Coronary artery (tissue), 2 donors: ENCODE results near the gene TLE3.

Experiments used
- DNase-seq: peaks from one replicate; pipeline ENCODE4 v3.0.0-alpha.2; 2017; ENCODE audit warnings: low spot score
- H3K27ac ChIP-seq, 2 donors: fragments of 200-600 bp; sonication (generic); one replicate each; pipeline ENCODE4 v1.5.1; 2016 to 2019
- H3K4me3 ChIP-seq: fragments of 200-600 bp; sonication (generic); 2 replicates; pipeline ENCODE4 v1.5.1; 2016; ENCODE audit warnings: mild to moderate bottlenecking, moderate library complexity
- TF ChIP-seq, protein P1 (sequence below): fragments of 200-600 bp; sonication (generic); IDR thresholded peaks from one replicate; pipeline ENCODE4 v1.5.1; 2019; ENCODE audit warnings: antibody characterized with exemption

TLE3 gene

DNA sequence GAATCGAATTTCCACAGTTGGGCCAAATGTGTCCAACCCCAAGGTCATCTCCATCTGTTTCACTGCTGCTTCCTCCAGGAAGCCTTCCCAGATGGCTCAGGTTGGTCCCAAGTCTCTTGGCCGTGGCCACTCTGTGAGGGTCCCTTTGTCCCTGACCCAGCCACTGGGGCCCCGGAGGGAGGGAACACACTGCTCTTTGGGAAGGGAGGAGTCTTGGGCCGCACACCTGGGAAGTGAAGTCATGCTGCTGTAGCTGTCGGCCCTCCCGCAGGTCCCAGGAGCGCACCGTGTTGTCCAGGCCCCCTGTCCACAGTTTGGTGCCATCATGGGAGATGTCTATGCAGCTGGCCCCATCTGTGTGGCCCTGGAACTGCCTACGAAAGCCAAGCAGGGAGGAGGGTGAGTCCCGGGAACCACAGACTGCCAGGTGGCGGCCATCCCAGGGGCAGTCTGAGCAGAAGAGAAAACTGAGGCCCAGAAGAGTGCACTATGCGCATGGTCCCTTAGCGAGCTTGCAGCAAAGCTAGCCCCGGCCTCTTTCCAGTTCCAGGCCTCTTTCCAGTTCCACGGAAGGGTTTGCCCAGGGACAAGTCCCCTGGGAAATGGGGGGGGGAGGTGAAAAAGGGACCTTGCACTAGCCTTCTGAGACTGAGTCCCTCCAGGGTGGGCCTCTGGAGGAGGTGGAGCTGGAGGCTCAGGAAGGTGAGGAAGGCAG, 44.6 kb downstream of the TLE3 start:
- TF ChIP-seq, protein P1, sequence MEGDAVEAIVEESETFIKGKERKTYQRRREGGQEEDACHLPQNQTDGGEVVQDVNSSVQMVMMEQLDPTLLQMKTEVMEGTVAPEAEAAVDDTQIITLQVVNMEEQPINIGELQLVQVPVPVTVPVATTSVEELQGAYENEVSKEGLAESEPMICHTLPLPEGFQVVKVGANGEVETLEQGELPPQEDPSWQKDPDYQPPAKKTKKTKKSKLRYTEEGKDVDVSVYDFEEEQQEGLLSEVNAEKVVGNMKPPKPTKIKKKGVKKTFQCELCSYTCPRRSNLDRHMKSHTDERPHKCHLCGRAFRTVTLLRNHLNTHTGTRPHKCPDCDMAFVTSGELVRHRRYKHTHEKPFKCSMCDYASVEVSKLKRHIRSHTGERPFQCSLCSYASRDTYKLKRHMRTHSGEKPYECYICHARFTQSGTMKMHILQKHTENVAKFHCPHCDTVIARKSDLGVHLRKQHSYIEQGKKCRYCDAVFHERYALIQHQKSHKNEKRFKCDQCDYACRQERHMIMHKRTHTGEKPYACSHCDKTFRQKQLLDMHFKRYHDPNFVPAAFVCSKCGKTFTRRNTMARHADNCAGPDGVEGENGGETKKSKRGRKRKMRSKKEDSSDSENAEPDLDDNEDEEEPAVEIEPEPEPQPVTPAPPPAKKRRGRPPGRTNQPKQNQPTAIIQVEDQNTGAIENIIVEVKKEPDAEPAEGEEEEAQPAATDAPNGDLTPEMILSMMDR = no peak
- no peak for DNase-seq
- Histone ChIP-seq H3K4me3 (no peak overlapping the region), H3K27ac (no peak overlapping the region)

DNA sequence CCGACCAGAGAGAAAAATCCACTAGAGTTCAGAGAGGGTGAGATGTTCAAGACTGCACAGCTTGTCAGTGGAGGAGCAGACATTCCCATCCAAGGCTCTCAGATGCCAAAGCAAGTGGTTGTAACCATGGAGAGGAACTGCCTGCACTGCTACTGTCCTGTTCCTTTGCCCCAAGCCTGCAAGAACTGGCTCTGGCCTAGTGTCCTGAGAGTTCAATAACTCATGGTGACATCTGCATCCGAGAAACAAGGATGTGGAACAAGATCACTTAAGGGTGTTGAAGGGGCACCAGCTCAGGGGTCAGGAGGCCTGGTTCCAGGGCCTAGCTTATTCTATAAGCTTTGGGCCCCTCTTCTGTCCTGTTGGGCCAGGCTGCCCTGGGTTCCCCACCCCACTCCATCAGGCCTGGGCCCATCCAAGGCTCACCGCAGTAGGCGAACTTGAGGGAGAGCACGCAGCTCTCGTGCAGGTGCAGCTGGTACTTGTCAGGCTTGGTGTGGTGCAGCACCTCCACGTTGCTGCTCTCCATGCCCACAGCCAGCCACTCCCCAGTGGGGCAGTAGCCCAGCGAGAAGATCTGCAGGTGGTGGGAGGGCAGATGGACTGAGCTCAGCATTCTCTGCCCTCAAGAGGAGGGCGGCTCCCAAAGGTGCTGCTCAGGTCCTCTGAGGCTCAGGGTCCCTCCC, 45.6 kb downstream of the TLE3 start:
- TF ChIP-seq, protein P1 = no peak
- Histone ChIP-seq H3K4me3 (no peak overlapping the region), H3K27ac (no peak overlapping the region)
- no peak for DNase-seq

DNA sequence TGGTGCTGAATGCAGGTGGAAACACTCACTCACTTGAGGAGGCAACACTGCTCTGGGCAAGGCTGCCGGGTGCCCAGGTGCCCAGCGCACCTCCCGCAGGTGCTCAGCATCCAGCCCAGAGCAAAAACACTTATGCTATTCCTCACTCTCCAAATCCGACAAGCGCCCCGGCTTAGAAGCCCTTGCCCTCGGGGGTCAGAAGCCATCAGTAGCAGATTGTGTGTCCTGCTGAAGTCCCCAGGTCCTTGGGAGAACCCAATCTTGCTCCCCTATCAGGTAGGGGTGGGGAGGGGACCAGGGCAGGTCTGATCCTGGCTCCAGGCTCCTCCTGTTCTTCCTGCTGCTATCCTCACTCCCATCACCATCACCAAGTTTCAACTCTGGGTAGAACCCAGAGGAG, 46.7 kb downstream of the TLE3 start:
- H3K4me3 ChIP-seq = no peak overlapping the region
- no peak for DNase-seq
- no peak overlapping the region for H3K27ac ChIP-seq
- TF ChIP-seq, protein P1 = no peak

DNA sequence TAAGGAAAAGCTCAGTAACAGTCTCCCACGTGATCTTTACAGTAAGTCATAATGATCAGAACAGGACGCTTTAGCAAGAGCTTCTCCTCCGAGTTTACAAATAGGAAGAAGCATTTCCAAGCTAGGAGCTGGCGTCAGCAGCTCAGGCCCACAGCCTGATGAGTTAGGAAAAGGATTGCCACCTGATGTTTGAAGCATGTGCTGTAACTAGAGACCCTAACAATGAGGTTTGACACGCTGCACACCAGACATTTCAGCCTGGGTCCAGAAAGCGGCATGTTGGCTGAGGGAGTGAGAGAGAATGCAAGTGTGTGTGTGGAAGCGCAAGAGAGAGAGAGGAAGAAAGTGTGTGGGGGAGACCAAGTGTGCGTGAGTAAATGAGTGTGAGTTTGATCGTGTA, 47.3 kb downstream of the TLE3 start:
- TF ChIP-seq, protein P1 = no peak
- no peak overlapping the region for H3K4me3 ChIP-seq
- DNase-seq = no peak
- H3K27ac ChIP-seq = no peak overlapping the region

DNA sequence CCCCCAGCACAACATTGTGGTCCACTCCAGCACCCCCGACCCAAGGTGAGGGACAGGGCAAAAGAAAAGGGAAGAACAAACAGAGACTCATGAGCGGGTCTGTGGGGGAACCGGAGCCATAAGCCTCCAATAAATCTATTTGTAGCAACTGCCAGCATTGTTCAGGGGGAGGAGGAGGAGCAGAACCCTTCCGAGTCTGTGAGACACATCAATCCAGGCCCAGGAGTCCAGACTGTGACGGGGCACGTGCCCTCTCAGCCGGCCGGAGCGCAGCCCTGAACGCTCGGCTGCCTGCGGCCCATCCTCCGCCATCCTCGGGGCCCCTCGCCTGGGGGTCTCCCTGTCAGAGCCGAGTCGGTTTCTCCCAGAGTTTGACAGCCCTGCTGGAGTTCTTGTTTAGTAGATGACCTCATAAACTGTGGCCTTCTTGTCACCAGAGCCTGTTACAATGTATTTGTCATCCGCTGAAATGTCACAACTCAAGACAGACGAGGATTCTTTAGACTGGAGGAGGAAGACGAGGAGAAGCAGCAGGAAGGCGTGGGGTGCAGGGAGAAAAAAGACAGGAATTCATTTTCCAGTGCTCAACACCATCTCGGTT, 47.9 kb downstream of the TLE3 start:
- DNase-seq = no peak
- Histone ChIP-seq H3K27ac (peak overlapping the region in 1 of 2 donors; percentile 54), H3K4me3 (no peak overlapping the region)
- TF ChIP-seq, protein P1 = no peak

DNA sequence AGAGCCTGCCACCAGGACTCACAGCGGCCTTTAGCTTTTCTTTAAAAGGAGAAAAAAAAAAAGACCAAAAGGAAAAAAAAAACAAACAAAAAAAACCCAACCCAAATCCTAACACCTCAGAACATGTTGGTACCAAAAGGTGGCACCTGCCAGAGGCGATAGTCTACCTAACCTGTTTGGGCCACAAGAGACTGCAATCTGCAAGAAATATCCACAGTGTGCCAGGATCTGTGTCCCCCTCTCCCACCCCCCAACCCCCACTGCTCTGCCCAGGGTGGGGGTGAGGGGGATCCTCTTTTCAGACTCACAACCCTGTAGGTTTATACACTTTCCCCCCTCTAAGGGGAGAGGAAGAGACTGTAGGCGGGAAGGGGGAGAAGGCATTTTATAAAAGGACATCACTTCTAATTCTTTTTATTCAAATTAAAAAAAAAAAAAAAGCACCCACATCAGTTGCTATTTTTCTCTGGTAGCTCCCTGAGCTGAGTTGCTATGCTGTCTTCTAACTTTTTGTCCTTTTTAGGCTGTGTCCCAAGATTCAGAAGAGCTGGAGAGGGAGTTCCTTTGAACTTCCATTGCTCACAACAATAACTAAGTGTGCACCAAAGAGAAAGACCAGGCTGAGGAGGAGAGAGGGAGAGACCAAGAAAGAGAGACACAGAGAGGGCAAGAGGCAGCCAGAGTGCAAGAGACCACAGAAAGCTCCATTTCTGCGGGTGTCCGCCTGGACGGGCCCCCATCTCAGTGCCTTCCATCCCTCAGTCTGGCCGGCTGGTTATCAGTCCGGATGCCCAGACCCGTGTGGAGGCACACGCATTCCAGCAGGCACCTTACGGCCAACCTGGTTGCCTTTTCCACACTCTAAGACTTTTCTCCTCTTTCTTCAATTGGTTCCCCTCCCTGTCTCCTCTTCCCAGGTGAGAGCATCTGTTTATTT, 48.9 kb downstream of the TLE3 start:
- TF ChIP-seq, protein P1 = no peak
- H3K27ac ChIP-seq = peak overlapping the region in 1 of 2 donors; percentile 7
- no peak for DNase-seq
- no peak overlapping the region for H3K4me3 ChIP-seq
